HEK293 (cell line): ENCODE data around the gene FOXC1.

Experiments used
- ATF2 ChIP-seq: fragments of 450-650 bp; formaldehyde crosslinking; IDR thresholded peaks from 2 replicates; pipeline ENCODE4 v1.5.1; 2016; ENCODE audit warnings: missing biosample characterization, missing genetic modification characterization, low read depth
- IKZF3 ChIP-seq: fragments of 450-650 bp; IDR thresholded peaks from 2 replicates; pipeline ENCODE4 v1.5.0; 2018; ENCODE audit warnings: missing biosample characterization, mild to moderate bottlenecking, missing genetic modification characterization, moderate library complexity
- KLF9 ChIP-seq: fragments of 450-650 bp; formaldehyde crosslinking; IDR thresholded peaks from 2 replicates; pipeline ENCODE4 v1.5.1; 2016; ENCODE audit warnings: missing biosample characterization, missing genetic modification characterization, low read depth
- MEIS1 ChIP-seq: sonication (generic); formaldehyde crosslinking; IDR thresholded peaks from 2 replicates; pipeline ENCODE4 v1.8.1; 2022; ENCODE audit warnings: missing genetic modification reagents, mild to moderate bottlenecking, borderline replicate concordance
- REPIN1 ChIP-seq: fragments of 450-650 bp; formaldehyde crosslinking; IDR thresholded peaks from 2 replicates; pipeline ENCODE4 v1.5.1; 2017; ENCODE audit warnings: missing biosample characterization, missing genetic modification characterization, low read depth
- TSHZ1 ChIP-seq: fragments of 450-650 bp; formaldehyde crosslinking; IDR thresholded peaks from 2 replicates; pipeline ENCODE4 v1.5.1; 2016; ENCODE audit warnings: missing biosample characterization, missing genetic modification characterization, borderline replicate concordance
- ZBTB11 ChIP-seq: fragments of 450-650 bp; formaldehyde crosslinking; conservative IDR thresholded peaks from 2 replicates; pipeline ENCODE4 v1.5.1; 2016; ENCODE audit warnings: low read depth, missing biosample characterization, missing genetic modification characterization
- ZBTB20 ChIP-seq: fragments of 450-650 bp; formaldehyde crosslinking; IDR thresholded peaks from 2 replicates; pipeline ENCODE4 v1.5.1; 2016; ENCODE audit warnings: missing biosample characterization, missing genetic modification characterization
- ZBTB26 ChIP-seq: fragments of 450-650 bp; formaldehyde crosslinking; optimal IDR thresholded peaks from 2 replicates; pipeline ENCODE3; 2016; ENCODE audit warnings: missing biosample characterization, mild to moderate bottlenecking, missing genetic modification characterization
- ZFHX2 ChIP-seq: fragments of 450-650 bp; formaldehyde crosslinking; conservative IDR thresholded peaks from 2 replicates; pipeline ENCODE4 v1.5.1; 2016; ENCODE audit warnings: missing biosample characterization, missing genetic modification characterization
- ZFP41 ChIP-seq: fragments of 450-650 bp; formaldehyde crosslinking; IDR thresholded peaks from 2 replicates; pipeline ENCODE4 v1.5.1; 2016; ENCODE audit warnings: missing biosample characterization, missing genetic modification characterization, borderline replicate concordance
- ZNF112 ChIP-seq: fragments of 450-650 bp; formaldehyde crosslinking; IDR thresholded peaks from 2 replicates; pipeline ENCODE4 v1.5.0; 2017; ENCODE audit warnings: missing biosample characterization, missing genetic modification characterization
- ZNF155 ChIP-seq: fragments of 450-650 bp; formaldehyde crosslinking; IDR thresholded peaks from 2 replicates; pipeline ENCODE4 v1.5.1; 2016; ENCODE audit warnings: missing biosample characterization, missing genetic modification characterization
- ZNF211 ChIP-seq: fragments of 450-650 bp; formaldehyde crosslinking; IDR thresholded peaks from 2 replicates; pipeline ENCODE4 v1.5.1; 2016; ENCODE audit warnings: low read depth, missing biosample characterization, missing genetic modification characterization
- ZNF354C ChIP-seq: fragments of 450-650 bp; formaldehyde crosslinking; IDR thresholded peaks from 2 replicates; pipeline ENCODE4 v1.5.1; 2016; ENCODE audit warnings: missing biosample characterization, missing genetic modification characterization, low read depth, borderline replicate concordance
- ZNF433 ChIP-seq: fragments of 450-650 bp; formaldehyde crosslinking; IDR thresholded peaks from 2 replicates; pipeline ENCODE4 v1.5.1; 2016; ENCODE audit warnings: missing biosample characterization, missing genetic modification characterization, low read depth
- ZNF521 ChIP-seq: fragments of 450-650 bp; formaldehyde crosslinking; IDR thresholded peaks from 2 replicates; pipeline ENCODE4 v1.5.1; 2017; ENCODE audit warnings: missing biosample characterization, mild to moderate bottlenecking, missing genetic modification characterization
- ZNF558 ChIP-seq: fragments of 450-650 bp; formaldehyde crosslinking; IDR thresholded peaks from 2 replicates; pipeline ENCODE4 v1.5.1; 2016; ENCODE audit warnings: missing biosample characterization, missing genetic modification characterization
- ZNF621 ChIP-seq: fragments of 450-650 bp; formaldehyde crosslinking; IDR thresholded peaks from 2 replicates; pipeline ENCODE4 v1.5.1; 2017; ENCODE audit warnings: missing biosample characterization, missing genetic modification characterization
- ZNF645 ChIP-seq: fragments of 450-650 bp; formaldehyde crosslinking; IDR thresholded peaks from 2 replicates; pipeline ENCODE4; 2016; ENCODE audit warnings: missing biosample characterization, missing genetic modification characterization
- ZNF660 ChIP-seq: fragments of 450-650 bp; IDR thresholded peaks from 2 replicates; pipeline ENCODE4 v1.5.1; 2018; ENCODE audit warnings: missing biosample characterization, mild to moderate bottlenecking, missing genetic modification characterization
- ZNF670 ChIP-seq: fragments of 450-650 bp; formaldehyde crosslinking; IDR thresholded peaks from 2 replicates; pipeline ENCODE4 v1.5.1; 2016; ENCODE audit warnings: missing biosample characterization, missing genetic modification characterization, low read depth
- ZNF777 ChIP-seq: fragments of 450-650 bp; formaldehyde crosslinking; IDR thresholded peaks from 2 replicates; pipeline ENCODE4 v1.5.1; 2017; ENCODE audit warnings: missing biosample characterization, missing genetic modification characterization, borderline replicate concordance
- ZNF837 ChIP-seq: fragments of 450-650 bp; formaldehyde crosslinking; IDR thresholded peaks from 2 replicates; pipeline ENCODE4 v1.5.1; 2016; ENCODE audit warnings: missing biosample characterization, missing genetic modification characterization
- ZNF843 ChIP-seq: fragments of 450-650 bp; formaldehyde crosslinking; IDR thresholded peaks from 2 replicates; pipeline ENCODE4 v1.5.1; 2016; ENCODE audit warnings: missing biosample characterization, missing genetic modification characterization
- ZSCAN16 ChIP-seq: fragments of 450-650 bp; formaldehyde crosslinking; IDR thresholded peaks from 2 replicates; pipeline ENCODE4 v1.5.1; 2016; ENCODE audit warnings: missing biosample characterization, missing genetic modification characterization
- ZSCAN4 ChIP-seq: fragments of 450-650 bp; formaldehyde crosslinking; IDR thresholded peaks from 2 replicates; pipeline ENCODE4 v1.5.1; 2017; ENCODE audit warnings: missing biosample characterization, missing genetic modification characterization

Gene FOXC1

GRCh38 chr6:1613688-1614447 is 4.2 kb downstream of the FOXC1 start (continued):
- TF ChIP-seq TSHZ1 (tag by site-specific recombination) (no peak), ZNF837 (tag by site-specific recombination) (0 out of 2 replicates have a peak, but pooled peaks have one; percentile 14), ZNF521 (tag by site-specific recombination) (no peak), ZNF211 (tag by site-specific recombination) (no peak), ZNF558 (tag by site-specific recombination) (no peak), ATF2 (tag by site-specific recombination) (no peak), ZFHX2 (tag by site-specific recombination) (peak; percentile 39; the same call in 1 of the 2 replicates), ZBTB11 (tag by site-specific recombination) (no peak), ZNF843 (tag by site-specific recombination) (peak; percentile 78; the same call in 1 of the 2 replicates), ZSCAN4 (tag by site-specific recombination) (no peak), ZNF621 (no peak), ZNF660 (tag by site-specific recombination) (no peak), IKZF3 (tag by site-specific recombination) (no peak; the same call in none of the 2 replicates), ZNF777 (no peak), ZBTB20 (tag by site-specific recombination) (peak; percentile 43; the same call in 1 of the 2 replicates), ZNF645 (tag by site-specific recombination) (no peak), ZNF354C (tag by site-specific recombination) (no peak), ZNF112 (tag by site-specific recombination) (no peak), ZNF433 (tag by site-specific recombination) (no peak), ZBTB26 (tag by site-specific recombination) (no peak), ZNF670 (no peak), ZFP41 (tag by site-specific recombination) (no peak), MEIS1 (CRISPR knock-in tag) (no peak), ZNF155 (tag by site-specific recombination) (no peak), KLF9 (tag by site-specific recombination) (peak; percentile 27; the same call in 1 of the 2 replicates), ZSCAN16 (tag by site-specific recombination) (no peak), REPIN1 (tag by site-specific recombination) (no peak)
